AG09319 (cell line): ENCODE measurements around the gene STK39.

ENCODE experiments used
- DNase-seq: peaks from one replicate; pipeline ENCODE4 v3.0.0-alpha.2; 2010; ENCODE audit warnings: low read depth; ENCODE audit errors: extremely low read depth
- CTCF ChIP-seq: IDR thresholded peaks from 2 replicates; pipeline ENCODE4 v1.5.1; 2011; ENCODE audit warnings: low read depth, mild to moderate bottlenecking, inconsistent platforms, low read length, moderate library complexity

STK39 gene

GRCh38 chr2:168180483-168180882 lies 66.9 kb downstream of the STK39 start:
- no peak for DNase-seq
- no peak for TF ChIP-seq CTCF

DNA sequence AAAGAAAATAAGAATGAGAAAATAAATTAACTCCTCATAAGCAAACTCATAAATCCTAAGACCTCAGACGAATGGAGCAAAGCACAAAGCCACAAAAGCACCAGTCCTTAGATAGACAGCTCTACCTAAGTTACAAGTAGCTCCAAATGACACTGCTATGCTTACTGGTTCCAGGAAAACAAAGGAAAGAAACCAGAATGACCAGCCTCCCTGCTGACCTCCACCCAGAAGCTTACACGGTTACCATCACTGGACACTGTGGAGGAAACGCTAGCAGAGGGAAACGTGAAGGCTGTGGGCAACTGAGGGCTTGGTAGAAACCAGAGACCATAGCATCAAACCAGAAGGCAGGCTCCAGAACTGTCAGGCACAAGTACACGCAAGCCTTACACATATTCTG lies 67.8 kb downstream of the STK39 start:
- TF ChIP-seq CTCF = no peak
- no peak for DNase-seq

- no peak for TF ChIP-seq CTCF
- no peak for DNase-seq
These were observed 68.7 kb downstream of the STK39 start for GRCh38 chr2:168178520-168179324.

DNA sequence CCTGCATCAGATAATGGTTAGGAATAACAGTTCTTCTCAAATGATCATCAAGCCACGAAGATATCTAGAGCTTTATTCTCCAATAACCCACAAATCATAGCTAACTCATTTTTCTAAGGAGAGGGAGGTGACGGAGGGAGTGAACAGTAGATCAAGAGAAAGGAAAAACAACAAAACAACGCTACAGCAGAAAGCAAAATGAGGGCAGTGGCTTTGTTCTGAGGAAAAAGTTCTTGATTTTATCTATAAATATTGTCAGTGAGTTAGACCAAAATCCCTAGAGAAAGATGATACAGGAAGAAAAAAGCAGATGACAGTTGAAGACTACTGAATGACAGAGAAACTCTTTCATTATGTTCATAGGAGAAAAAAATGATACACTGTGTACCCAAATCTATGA lies 71.0 kb downstream of the STK39 start:
- TF ChIP-seq CTCF = no peak
- DNase-seq = no peak

DNA sequence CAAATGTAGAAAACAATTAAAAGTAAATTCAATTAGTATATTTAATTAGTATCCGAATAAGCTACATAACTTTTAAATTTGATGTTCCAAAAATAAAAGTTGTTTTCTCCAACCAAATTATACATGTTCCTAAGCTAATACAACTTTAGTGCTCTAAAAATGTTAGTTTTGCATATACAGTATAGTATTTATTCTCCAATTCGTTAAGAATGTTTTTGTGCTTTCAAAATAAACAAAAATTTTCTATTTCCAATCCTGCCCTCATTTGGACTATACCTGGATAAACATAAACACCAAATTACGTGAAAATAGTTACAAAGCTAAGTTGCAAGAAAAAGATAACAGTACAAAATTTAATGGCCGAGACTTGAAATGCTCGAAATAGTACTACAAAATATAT lies 71.9 kb downstream of the STK39 start:
- no peak for TF ChIP-seq CTCF

DNA sequence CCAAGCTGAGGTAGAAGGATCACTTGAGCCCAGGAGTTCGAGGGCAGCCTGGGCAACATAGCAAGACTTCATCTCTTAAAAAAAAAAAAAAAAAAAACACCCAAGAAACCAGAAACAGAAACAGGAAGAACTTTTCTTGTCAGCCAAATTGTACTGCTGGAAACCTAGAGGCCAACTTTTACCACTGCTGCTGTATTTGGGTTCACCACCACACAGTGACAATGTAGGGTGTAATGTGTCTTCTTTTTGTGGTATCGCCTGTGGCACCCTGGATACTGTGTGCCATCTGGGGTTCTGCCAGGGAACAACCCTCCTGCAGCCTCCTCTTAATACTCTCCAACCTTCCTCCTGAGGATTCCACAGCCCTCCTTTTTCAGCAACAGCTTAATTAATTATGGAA lies 72.6 kb downstream of the STK39 start:
- no peak for TF ChIP-seq CTCF
- DNase-seq = no peak

More for the DNA sequence above, 71.9 kb downstream of the STK39 start:
- no peak for DNase-seq

GRCh38 chr2:168172071-168172470 lies 75.3 kb downstream of the STK39 start:
- no peak for DNase-seq
- TF ChIP-seq CTCF = no peak
